Measurements from ENCODE around the gene RBM28.

The RBM28 gene

DNA sequence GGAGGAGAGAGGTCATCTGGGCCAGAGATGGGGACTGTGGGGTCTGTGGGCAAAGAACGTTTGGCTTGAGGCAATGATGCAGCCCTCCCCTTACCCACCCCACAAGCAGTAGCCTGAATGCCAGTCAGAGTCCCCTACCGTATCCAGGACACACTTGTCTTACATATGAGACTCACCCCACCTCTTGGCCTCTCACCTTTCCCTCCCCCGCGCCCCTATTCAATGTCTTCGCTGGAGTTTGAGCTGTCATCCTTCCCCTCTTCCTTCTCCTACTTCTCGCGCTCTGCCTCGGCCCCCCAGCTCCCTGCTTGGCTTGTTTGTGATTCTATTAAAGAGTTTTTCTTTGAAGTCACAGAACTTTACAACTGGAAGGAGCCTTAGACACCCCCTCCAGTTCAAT, 8.9 kb upstream of the RBM28 start:
- CTCF ChIA-PET, result interaction anchor here (0.7 to 0.9 kb wide), 6 partner anchors 8 to 73 kb away, joined by 3 to 5 read pairs (median 4); no protein-coding TSS in a partner anchor

DNA sequence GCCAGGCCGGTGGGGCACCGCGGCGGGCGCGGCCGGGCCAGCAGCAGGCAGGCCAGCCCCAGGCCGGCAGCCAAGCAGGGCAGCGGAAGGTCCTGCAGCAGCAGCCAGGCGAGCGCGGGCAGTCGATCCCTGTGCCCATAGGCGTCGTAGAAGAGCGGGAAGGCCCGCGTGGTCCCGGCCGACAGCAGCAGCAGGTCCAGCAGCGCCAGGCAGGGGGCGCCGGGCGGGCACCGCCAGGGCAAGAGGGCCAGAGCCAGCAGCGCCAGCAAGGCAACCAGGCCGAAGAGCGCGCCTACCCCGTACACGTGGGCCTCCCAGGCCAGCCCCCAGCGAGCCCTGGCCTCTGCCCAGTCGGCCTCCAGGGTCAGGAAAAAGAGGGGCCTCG, 8.4 kb upstream of the RBM28 start:
- CTCF ChIA-PET, result interaction anchor here (0.9 to 9.0 kb wide), 3 partner anchors 27 to 36 kb away, joined by 4 to 378 read pairs (median 4); no protein-coding TSS in a partner anchor
- no peaks in the 10 kb centered on the region for H3K9me3 ChIP-seq (ENCODE audit: control insufficient read depth, insufficient read depth, low read depth, low read length)
- TF ChIP-seq, protein P1, sequence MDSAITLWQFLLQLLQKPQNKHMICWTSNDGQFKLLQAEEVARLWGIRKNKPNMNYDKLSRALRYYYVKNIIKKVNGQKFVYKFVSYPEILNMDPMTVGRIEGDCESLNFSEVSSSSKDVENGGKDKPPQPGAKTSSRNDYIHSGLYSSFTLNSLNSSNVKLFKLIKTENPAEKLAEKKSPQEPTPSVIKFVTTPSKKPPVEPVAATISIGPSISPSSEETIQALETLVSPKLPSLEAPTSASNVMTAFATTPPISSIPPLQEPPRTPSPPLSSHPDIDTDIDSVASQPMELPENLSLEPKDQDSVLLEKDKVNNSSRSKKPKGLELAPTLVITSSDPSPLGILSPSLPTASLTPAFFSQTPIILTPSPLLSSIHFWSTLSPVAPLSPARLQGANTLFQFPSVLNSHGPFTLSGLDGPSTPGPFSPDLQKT (IDR thresholded peaks at IDR 0.05; ENCODE audit: borderline replicate concordance, low read depth, low read length), result no peak
- TF ChIP-seq ZNF555 (tag by site-specific recombination; conservative IDR thresholded peaks at IDR 0.05), result no peak
- TF ChIP-seq PRDM1 (tag by site-specific recombination; IDR thresholded peaks at IDR 0.05), result no peak
- no peak for TF ChIP-seq BCL11B (tag by site-specific recombination; IDR thresholded peaks at IDR 0.05; ENCODE audit: low read depth)
- TF ChIP-seq OSR2 (tag by site-specific recombination; IDR thresholded peaks at IDR 0.05), result no peak
- TF ChIP-seq ZIC2 (tag by site-specific recombination; IDR thresholded peaks at IDR 0.05), result no peak
- TF ChIP-seq ZBTB21 (tag by site-specific recombination; IDR thresholded peaks at IDR 0.05), result no peak
- TF ChIP-seq ZNF23 (tag by site-specific recombination; IDR thresholded peaks at IDR 0.05; ENCODE audit: borderline replicate concordance), result no peak
- no peak for TF ChIP-seq KLF16 (tag by site-specific recombination; IDR thresholded peaks at IDR 0.05)
- no peak for TF ChIP-seq ZNF701 (tag by site-specific recombination; IDR thresholded peaks at IDR 0.05)
- no peak for TF ChIP-seq KLF7 (tag by site-specific recombination; IDR thresholded peaks at IDR 0.05; ENCODE audit: borderline replicate concordance)
- no peak for TF ChIP-seq ZBTB17 (tag by site-specific recombination; IDR thresholded peaks at IDR 0.05)
- no peak for TF ChIP-seq ZNF10 (tag by site-specific recombination; IDR thresholded peaks at IDR 0.05)
- TF ChIP-seq ZEB2 (tag by site-specific recombination; IDR thresholded peaks at IDR 0.05), result no peak
- no peak for TF ChIP-seq MZF1 (tag by site-specific recombination; IDR thresholded peaks at IDR 0.05; ENCODE audit: borderline replicate concordance)
- TF ChIP-seq ZBTB8A (tag by site-specific recombination; IDR thresholded peaks at IDR 0.05), result no peak
- POLR2A ChIA-PET, result no interaction called here
- no peak overlapping the region for H3K27ac ChIP-seq (ENCODE audit: extremely low read depth, low read depth, low read length)
- H3K36me3 ChIP-seq (ENCODE audit: control insufficient read depth in 2 of 2, insufficient read depth in 1 of 2, low read length in 2 of 2), result no peaks in the 10 kb centered on the region
- no peaks in the 10 kb centered on the region for H3K4me1 ChIP-seq (ENCODE audit: control insufficient read depth, insufficient read depth, low read length)
- no peak overlapping the region for H3K4me3 ChIP-seq (ENCODE audit: low read depth, low read length)

More for the DNA sequence above, 8.9 kb upstream of the RBM28 start:
- TF ChIP-seq ZNF121 (tag by site-specific recombination; IDR thresholded peaks at IDR 0.05) (no peak), ZNF169 (tag by site-specific recombination; IDR thresholded peaks at IDR 0.05) (no peak), SETDB1 (IDR thresholded peaks at IDR 0.05; ENCODE audit: insufficient read length, low read length) (no peak), ZNF175 (tag by site-specific recombination; IDR thresholded peaks at IDR 0.05) (no peak), ZSCAN16 (tag by site-specific recombination; IDR thresholded peaks at IDR 0.05) (no peak), ZNF596 (tag by site-specific recombination; IDR thresholded peaks at IDR 0.05) (no peak), ZNF560 (tag by site-specific recombination; IDR thresholded peaks at IDR 0.05; ENCODE audit: borderline replicate concordance) (no peak), ZNF184 (tag by site-specific recombination; IDR thresholded peaks at IDR 0.05) (no peak)
- TF ChIP-seq, protein P2, sequence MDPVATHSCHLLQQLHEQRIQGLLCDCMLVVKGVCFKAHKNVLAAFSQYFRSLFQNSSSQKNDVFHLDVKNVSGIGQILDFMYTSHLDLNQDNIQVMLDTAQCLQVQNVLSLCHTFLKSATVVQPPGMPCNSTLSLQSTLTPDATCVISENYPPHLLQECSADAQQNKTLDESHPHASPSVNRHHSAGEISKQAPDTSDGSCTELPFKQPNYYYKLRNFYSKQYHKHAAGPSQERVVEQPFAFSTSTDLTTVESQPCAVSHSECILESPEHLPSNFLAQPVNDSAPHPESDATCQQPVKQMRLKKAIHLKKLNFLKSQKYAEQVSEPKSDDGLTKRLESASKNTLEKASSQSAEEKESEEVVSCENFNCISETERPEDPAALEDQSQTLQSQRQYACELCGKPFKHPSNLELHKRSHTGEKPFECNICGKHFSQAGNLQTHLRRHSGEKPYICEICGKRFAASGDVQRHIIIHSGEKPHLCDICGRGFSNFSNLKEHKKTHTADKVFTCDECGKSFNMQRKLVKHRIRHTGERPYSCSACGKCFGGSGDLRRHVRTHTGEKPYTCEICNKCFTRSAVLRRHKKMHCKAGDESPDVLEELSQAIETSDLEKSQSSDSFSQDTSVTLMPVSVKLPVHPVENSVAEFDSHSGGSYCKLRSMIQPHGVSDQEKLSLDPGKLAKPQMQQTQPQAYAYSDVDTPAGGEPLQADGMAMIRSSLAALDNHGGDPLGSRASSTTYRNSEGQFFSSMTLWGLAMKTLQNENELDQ (tag by site-specific recombination; IDR thresholded peaks at IDR 0.05; ENCODE audit: low read depth), result no peak
- TF ChIP-seq, protein P3, sequence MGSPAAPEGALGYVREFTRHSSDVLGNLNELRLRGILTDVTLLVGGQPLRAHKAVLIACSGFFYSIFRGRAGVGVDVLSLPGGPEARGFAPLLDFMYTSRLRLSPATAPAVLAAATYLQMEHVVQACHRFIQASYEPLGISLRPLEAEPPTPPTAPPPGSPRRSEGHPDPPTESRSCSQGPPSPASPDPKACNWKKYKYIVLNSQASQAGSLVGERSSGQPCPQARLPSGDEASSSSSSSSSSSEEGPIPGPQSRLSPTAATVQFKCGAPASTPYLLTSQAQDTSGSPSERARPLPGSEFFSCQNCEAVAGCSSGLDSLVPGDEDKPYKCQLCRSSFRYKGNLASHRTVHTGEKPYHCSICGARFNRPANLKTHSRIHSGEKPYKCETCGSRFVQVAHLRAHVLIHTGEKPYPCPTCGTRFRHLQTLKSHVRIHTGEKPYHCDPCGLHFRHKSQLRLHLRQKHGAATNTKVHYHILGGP (tag by site-specific recombination; IDR thresholded peaks at IDR 0.05), result no peak
- H3K4me3 ChIP-seq (ENCODE audit: low read depth, low read length), result no peak overlapping the region
- no peaks in the 10 kb centered on the region for H3K4me1 ChIP-seq (ENCODE audit: control insufficient read depth, insufficient read depth, low read length)
- no peaks in the 10 kb centered on the region for H3K36me3 ChIP-seq (ENCODE audit: control insufficient read depth in 2 of 2, insufficient read depth in 1 of 2, low read length in 2 of 2)
- H3K27ac ChIP-seq (ENCODE audit: extremely low read depth, low read depth, low read length), result no peak overlapping the region
- POLR2A ChIA-PET, result no interaction called here
- H3K9me3 ChIP-seq (ENCODE audit: control insufficient read depth, insufficient read depth, low read depth, low read length), result no peaks in the 10 kb centered on the region

Measured in HEK293 (cell line).